HCT116 (cell line): ENCODE measurements around the gene GRIP2. TPM values are rescaled to one million over a fixed set of nuclear protein-coding genes. Genes with fewer than 3 reads are reported as not detected.

Experiments used
- ATAC-seq: fragments of 200-7000 bp; cut with Tn5 transposase; 2 replicates; pipeline ENCODE4 v1.9.1; 2020; ENCODE audit warnings: mild to moderate bottlenecking, moderate library complexity
- BruUV-seq: library from RNA; stranded (reverse); fragments of 400-500 nt; replicated peaks from 2 replicates; lab custom pipeline; 2021; lab: Mats Ljungman, UMichigan
- CTCF ChIA-PET: fragments of 300-600 bp; sonication (Branson Sonifier 250); formaldehyde crosslinking; loops from one replicate; lab custom pipeline; 2021; ENCODE audit warnings: antibody characterized with exemption; lab: Charles Lee
- POLR2A ChIA-PET: fragments of 300-600, 350-600 bp; sonication (Branson Sonifier 250); formaldehyde crosslinking; loops from one replicate; lab custom pipeline; 2021; ENCODE audit warnings: antibody characterized with exemption; lab: Charles Lee
- RAD21 ChIA-PET, 2 experiments: fragments of 300-600 bp; sonication (Branson Sonifier 250); formaldehyde crosslinking; loops; one replicate each; lab custom pipeline; 2023; ENCODE audit warnings: low total read pairs in 2 of 2; ENCODE audit not compliant: uncharacterized antibody in 2 of 2, unreplicated experiment in 2 of 2, low non-redundant PET in 1 of 2; lab: Charles Lee
- DNase-seq: peaks from one replicate; pipeline ENCODE4 v3.0.0-alpha.2; 2010; ENCODE audit warnings: low read depth, low spot score
- H2AFZ ChIP-seq: fragments of 200-600 bp; shearing (Covaris generic), sonication (generic); 2 replicates; pipeline ENCODE4 v1.6.1; 2017; ENCODE audit warnings: low read depth, mixed run types, mixed read lengths, antibody characterized with exemption, low read length; ENCODE audit not compliant: poor library complexity, severe bottlenecking
- H3K27ac ChIP-seq: 2 replicates; pipeline ENCODE4 v1.5.1; 2012; ENCODE audit warnings: low read depth, low read length
- H3K27me3 ChIP-seq: fragments of 200-600 bp; sonication (generic); 2 replicates; pipeline ENCODE4 v1.6.1; 2016; ENCODE audit warnings: mixed run types, low read length, mixed read lengths; ENCODE audit not compliant: insufficient read depth
- H3K36me3 ChIP-seq, 2 experiments: fragments of 200-500 bp in 1 of 2; fragments of 200-600 bp in 1 of 2; sonication (Bioruptor generic) in 1 of 2; sonication (generic) in 1 of 2; 2 replicates each; pipeline versions ENCODE4 v1.5.1 to v1.6.1; 2014 to 2016; ENCODE audit warnings: low read length in 2 of 2, inconsistent platforms in 1 of 2, mixed read lengths in 1 of 2, mixed run types in 1 of 2; ENCODE audit not compliant: insufficient read depth in 2 of 2, control insufficient read depth in 1 of 2
- H3K4me1 ChIP-seq, 2 experiments: fragments of 200-600 bp in 1 of 2; sonication (generic) in 1 of 2; 2 replicates each; pipeline versions ENCODE4 v1.5.1 to v1.6.1; 2012 to 2017; ENCODE audit warnings: low read length in 2 of 2, inconsistent platforms in 1 of 2, mild to moderate bottlenecking in 1 of 2, mixed read lengths in 1 of 2, mixed run types in 1 of 2, moderate library complexity in 1 of 2; ENCODE audit not compliant: insufficient read depth in 2 of 2, control insufficient read depth in 1 of 2
- H3K4me2 ChIP-seq: fragments of 200-600 bp; sonication (generic); 2 replicates; pipeline ENCODE4 v1.6.1; 2017; ENCODE audit warnings: mixed run types, low read length, mixed read lengths
- H3K4me3 ChIP-seq, 2 experiments: fragments of 200-600 bp in 1 of 2; sonication (generic) in 1 of 2; replicated peaks in 1 of 2; 2 replicates each; pipeline ENCODE4 v1.5.1; 2011 to 2016; ENCODE audit warnings: low read length in 2 of 2, control low read depth in 1 of 2, low read depth in 1 of 2, mild to moderate bottlenecking in 1 of 2, mixed read lengths in 1 of 2, mixed run types in 1 of 2
- H3K79me2 ChIP-seq: fragments of 200-600 bp; sonication (generic); 2 replicates; pipeline ENCODE4 v1.6.1; 2017; ENCODE audit warnings: mild to moderate bottlenecking, mixed run types, low read length, moderate library complexity, mixed read lengths; ENCODE audit not compliant: insufficient read depth
- H3K9ac ChIP-seq: fragments of 200-600 bp; sonication (generic); 2 replicates; pipeline ENCODE4 v1.6.1; 2016; ENCODE audit warnings: low read length, mixed read lengths
- H3K9me2 ChIP-seq: fragments of 200-600 bp; sonication (generic), shearing (Covaris generic); 2 replicates; pipeline ENCODE4 v1.6.1; 2017; ENCODE audit warnings: mixed run types, mild to moderate bottlenecking, moderate library complexity; ENCODE audit not compliant: insufficient read depth
- H3K9me3 ChIP-seq, 2 experiments: fragments of 200-500 bp in 1 of 2; fragments of 200-600 bp in 1 of 2; sonication (Bioruptor generic) in 1 of 2; sonication (generic) in 1 of 2; 2 replicates each; pipeline ENCODE4 v1.6.1; 2014 to 2017; ENCODE audit warnings: low read length in 2 of 2, mixed read lengths in 2 of 2, inconsistent platforms in 1 of 2, low read depth in 1 of 2, mild to moderate bottlenecking in 1 of 2, mixed run types in 1 of 2, moderate library complexity in 1 of 2; ENCODE audit not compliant: control insufficient read depth in 1 of 2, insufficient read depth in 1 of 2
- H4K20me1 ChIP-seq: fragments of 200-600 bp; sonication (generic), shearing (Covaris generic); 2 replicates; pipeline ENCODE4 v1.6.1; 2017; ENCODE audit warnings: mixed run types, mild to moderate bottlenecking, moderate library complexity; ENCODE audit not compliant: insufficient read depth
- ATF3 ChIP-seq: IDR thresholded peaks from 2 replicates; pipeline ENCODE4 v1.6.1; 2012
- CBX3 ChIP-seq: IDR thresholded peaks from 2 replicates; pipeline ENCODE4 v1.6.1; 2012; ENCODE audit warnings: low read depth
- EGR1 ChIP-seq: IDR thresholded peaks from 2 replicates; pipeline ENCODE4 v1.6.1; 2012; ENCODE audit warnings: low read depth
- ELF1 ChIP-seq: IDR thresholded peaks from 2 replicates; pipeline ENCODE4 v1.6.1; 2012; ENCODE audit warnings: low read depth, borderline replicate concordance
- EZH2phosphoT487 ChIP-seq: fragments of 200-600 bp; IDR thresholded peaks from 2 replicates; pipeline ENCODE4 v1.6.1; 2018; ENCODE audit warnings: antibody characterized with exemption, borderline replicate concordance
- JUND ChIP-seq: IDR thresholded peaks from 2 replicates; pipeline ENCODE4 v1.6.1; 2012
- POLR2AphosphoS5 ChIP-seq: IDR thresholded peaks from 2 replicates; pipeline ENCODE4 v1.6.1; 2011; ENCODE audit warnings: mild to moderate bottlenecking, low read depth, low read length, moderate library complexity
- RAD21 ChIP-seq: IDR thresholded peaks from 2 replicates; pipeline ENCODE4 v1.6.1; 2012; ENCODE audit warnings: low read depth, mild to moderate bottlenecking
- SIN3A ChIP-seq: IDR thresholded peaks from 2 replicates; pipeline ENCODE4 v1.6.1; 2012; ENCODE audit warnings: low read depth
- SP1 ChIP-seq: IDR thresholded peaks from 2 replicates; pipeline ENCODE4 v1.6.1; 2012; ENCODE audit warnings: low read depth
- ZNF274 ChIP-seq: fragments of 200-500 bp; sonication (Bioruptor generic); IDR thresholded peaks from 2 replicates; pipeline ENCODE4 v1.6.1; 2014; ENCODE audit warnings: mild to moderate bottlenecking, low read depth, low read length, inconsistent platforms
- intact Hi-C: fragments of 100-400 bp; cut with micrococcal nuclease; formaldehyde crosslinking; loops from 2 replicates; pipeline ENCODE4 v1.10.0; 2022
- total RNA-seq: library from RNA; stranded (reverse); gene quantifications from one replicate; pipeline ENCODE4 v1.2.1, GENCODE V29; 2021; ENCODE audit not compliant: unreplicated experiment

The GRIP2 gene
- total RNA-seq, 1 experiment from 2014 or later = 0.34 TPM

GRCh38 chr3:14535616-14536015 is 4.5 kb downstream of the GRIP2 start:
- Histone ChIP-seq H3K4me3 (no peak overlapping the region), H3K27me3 (no peaks in the 10 kb centered on the region), H3K4me1 (peaks cover 3 to 19% of the 10 kb centered on the region in 2 experiments; a peak in 3 of 4 replicates), H3K9me3 (no peaks in the 10 kb centered on the region), H4K20me1 (no peaks in the 10 kb centered on the region), H3K79me2 (no peaks in the 10 kb centered on the region), H2AFZ (no peak overlapping the region), H3K9ac (no peak overlapping the region), H3K4me2 (no peak overlapping the region), H3K9me2 (no peaks in the 10 kb centered on the region), H3K36me3 (no peaks in the 10 kb centered on the region), H3K27ac (no peak overlapping the region)
- DNase-seq (no peak), ATAC-seq (no peak)
- POLR2A ChIA-PET = no interaction called here
- intact Hi-C loops = no loop called here
- no TSS peak for BruUV-seq
- TF ChIP-seq RAD21 (no peak), POLR2AphosphoS5 (no peak), EGR1 (no peak), JUND (no peak), SP1 (no peak), EZH2phosphoT487 (no peak), CBX3 (no peak), SIN3A (no peak), ELF1 (no peak)
- CTCF ChIA-PET = interaction anchor here (0.5 kb wide), 1 partner anchor 37 kb away, joined by 3 read pairs; no protein-coding TSS in a partner anchor
- RAD21 ChIA-PET = no interaction called here

- no peaks in the 10 kb centered on the region; the same call in 1 of the 2 replicates for H4K20me1 ChIP-seq
- H3K36me3 ChIP-seq = no peaks in the 10 kb centered on the region
- H3K27me3 ChIP-seq = no peaks in the 10 kb centered on the region
- H3K4me1 ChIP-seq = peaks cover 3 to 19% of the 10 kb centered on the region in 2 experiments; a peak in 3 of 4 replicates
- no peaks in the 10 kb centered on the region for H3K9me2 ChIP-seq
- no peak for ATAC-seq
- TF ChIP-seq ATF3 (no peak), SIN3A (no peak), ZNF274 (no peak), RAD21 (no peak)
- ChIA-PET RAD21 (no interaction called here), CTCF (no interaction called here), POLR2A (no interaction called here)
- no peak overlapping the region for H3K4me3 ChIP-seq
- no peak overlapping the region for H2AFZ ChIP-seq
- H3K27ac ChIP-seq = no peak overlapping the region
- H3K4me2 ChIP-seq = no peak overlapping the region
- no peak overlapping the region for H3K9ac ChIP-seq
- BruUV-seq = no TSS peak
- H3K9me3 ChIP-seq = no peaks in the 10 kb centered on the region
- DNase-seq = no peak
- H3K79me2 ChIP-seq = no peaks in the 10 kb centered on the region
- intact Hi-C loops = no loop called here
Measured at GRCh38 chr3:14534516-14535191, 5.5 kb downstream of the GRIP2 start.
